Measurements from ENCODE around the gene PLD4.

The PLD4 gene

GRCh38 chr14:104972301-104973134 is 47.8 kb downstream of the PLD4 start:
- no peaks in the 10 kb centered on the region for H3K27me3 ChIP-seq (replicated peaks; ENCODE audit: control insufficient read depth, insufficient read depth, low read length)
- no peaks in the 10 kb centered on the region for H3K9me3 ChIP-seq (ENCODE audit: control insufficient read depth, low read length)
- H3K4me3 ChIP-seq (ENCODE audit: low read length), result peak overlapping the region; percentile 63
- H3K36me3 ChIP-seq (ENCODE audit: control insufficient read depth, insufficient read depth, low read length, severe bottlenecking), result no peaks in the 10 kb centered on the region
- peak overlapping the region; percentile 90 for H3K9ac ChIP-seq (ENCODE audit: low read length)
- H3K4me1 ChIP-seq (ENCODE audit: control insufficient read depth, insufficient read depth, low read length), result peaks cover 61% of the 10 kb centered on the region
- DNase-seq (ENCODE audit: low read depth), result no peak

- peaks cover 60% of the 10 kb centered on the region for H3K4me1 ChIP-seq (ENCODE audit: control insufficient read depth, insufficient read depth, low read length)
- peak overlapping the region; percentile 63 for H3K4me3 ChIP-seq (ENCODE audit: low read length)
- DNase-seq (ENCODE audit: low read depth), result peak; percentile 96
- no peaks in the 10 kb centered on the region for H3K27me3 ChIP-seq (replicated peaks; ENCODE audit: control insufficient read depth, insufficient read depth, low read length)
- H3K9ac ChIP-seq (ENCODE audit: low read length), result peak overlapping the region; percentile 90
- H3K9me3 ChIP-seq (ENCODE audit: control insufficient read depth, low read length), result no peaks in the 10 kb centered on the region
- no peaks in the 10 kb centered on the region for H3K36me3 ChIP-seq (ENCODE audit: control insufficient read depth, insufficient read depth, low read length, severe bottlenecking)
These were observed 48.4 kb downstream of the PLD4 start for GRCh38 chr14:104973135-104973384.

DNA sequence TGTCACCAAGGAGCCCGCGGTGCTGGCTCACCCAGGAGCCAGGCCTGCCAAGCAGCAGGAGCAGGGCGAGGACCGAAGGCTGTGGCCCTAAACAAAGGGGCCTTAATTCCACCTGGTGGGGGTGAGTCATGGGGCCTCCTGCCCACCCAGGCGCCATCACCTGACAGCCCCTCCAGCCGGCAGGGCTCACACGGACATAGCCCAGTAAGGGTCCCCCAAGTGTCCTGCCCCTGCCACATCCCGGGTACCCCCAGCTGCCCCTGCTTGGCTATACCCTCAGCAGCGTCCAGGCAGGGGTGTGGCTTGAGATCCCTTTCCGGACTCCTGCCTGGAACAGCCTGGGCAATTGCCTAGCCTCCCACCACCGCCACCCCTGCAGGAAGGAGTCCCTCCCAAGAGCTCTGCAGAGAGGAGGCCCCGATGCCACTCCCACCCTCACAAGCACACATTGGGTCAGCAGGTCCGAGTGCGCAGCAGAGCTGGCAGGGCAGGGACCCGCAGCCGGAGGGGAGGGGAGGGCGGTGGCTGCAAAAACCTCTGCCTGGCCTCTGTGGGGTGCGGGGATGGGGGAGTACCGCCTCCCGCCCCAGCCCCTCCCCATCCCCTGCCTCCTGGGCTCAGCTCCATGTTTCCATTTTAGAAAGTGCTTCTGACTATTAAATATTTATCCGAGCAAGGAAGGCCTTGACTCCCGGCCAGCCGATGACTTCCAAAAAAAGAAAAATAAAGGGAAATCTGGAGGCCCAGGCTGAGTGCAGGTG is 48.9 kb downstream of the PLD4 start:
- Histone ChIP-seq H3K4me3 (ENCODE audit: low read length) (peak overlapping the region; percentile 44), H3K9me3 (ENCODE audit: control insufficient read depth, low read length) (no peaks in the 10 kb centered on the region), H3K4me1 (ENCODE audit: control insufficient read depth, insufficient read depth, low read length) (peaks cover 55% of the 10 kb centered on the region), H3K36me3 (ENCODE audit: control insufficient read depth, insufficient read depth, low read length, severe bottlenecking) (no peaks in the 10 kb centered on the region), H3K27me3 (replicated peaks; ENCODE audit: control insufficient read depth, insufficient read depth, low read length) (no peaks in the 10 kb centered on the region), H3K9ac (ENCODE audit: low read length) (peak overlapping the region; percentile 81)
- DNase-seq (ENCODE audit: low read depth), result no peak

DNA sequence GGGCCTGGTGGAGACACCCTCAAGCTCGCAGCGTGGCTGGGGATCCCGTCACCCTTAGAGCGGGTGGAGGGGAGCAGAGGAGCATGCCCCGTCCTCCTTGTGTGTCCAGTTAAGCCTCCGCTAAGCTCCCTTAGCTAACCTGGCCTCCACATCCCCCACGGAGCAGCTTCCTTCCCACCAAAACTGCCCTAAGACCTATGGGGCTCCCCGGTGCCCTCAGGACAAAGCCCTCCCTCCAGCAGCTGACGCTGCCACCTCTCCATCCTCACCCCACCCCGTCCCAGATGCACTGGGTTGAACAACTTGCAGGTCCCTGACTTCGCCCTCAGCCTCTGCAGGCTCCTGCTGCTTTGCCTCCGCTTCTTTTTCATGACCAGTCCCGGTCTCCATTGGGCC is 49.5 kb downstream of the PLD4 start:
- no peak for DNase-seq (ENCODE audit: low read depth)
- no peak overlapping the region for H3K4me3 ChIP-seq (ENCODE audit: low read length)
- H3K4me1 ChIP-seq (ENCODE audit: control insufficient read depth, insufficient read depth, low read length), result peaks cover 50% of the 10 kb centered on the region
- H3K27me3 ChIP-seq (replicated peaks; ENCODE audit: control insufficient read depth, insufficient read depth, low read length), result peaks cover 4% of the 10 kb centered on the region
- no peaks in the 10 kb centered on the region for H3K9me3 ChIP-seq (ENCODE audit: control insufficient read depth, low read length)
- H3K9ac ChIP-seq (ENCODE audit: low read length), result peak overlapping the region; percentile 81
- no peaks in the 10 kb centered on the region for H3K36me3 ChIP-seq (ENCODE audit: control insufficient read depth, insufficient read depth, low read length, severe bottlenecking)

DNA sequence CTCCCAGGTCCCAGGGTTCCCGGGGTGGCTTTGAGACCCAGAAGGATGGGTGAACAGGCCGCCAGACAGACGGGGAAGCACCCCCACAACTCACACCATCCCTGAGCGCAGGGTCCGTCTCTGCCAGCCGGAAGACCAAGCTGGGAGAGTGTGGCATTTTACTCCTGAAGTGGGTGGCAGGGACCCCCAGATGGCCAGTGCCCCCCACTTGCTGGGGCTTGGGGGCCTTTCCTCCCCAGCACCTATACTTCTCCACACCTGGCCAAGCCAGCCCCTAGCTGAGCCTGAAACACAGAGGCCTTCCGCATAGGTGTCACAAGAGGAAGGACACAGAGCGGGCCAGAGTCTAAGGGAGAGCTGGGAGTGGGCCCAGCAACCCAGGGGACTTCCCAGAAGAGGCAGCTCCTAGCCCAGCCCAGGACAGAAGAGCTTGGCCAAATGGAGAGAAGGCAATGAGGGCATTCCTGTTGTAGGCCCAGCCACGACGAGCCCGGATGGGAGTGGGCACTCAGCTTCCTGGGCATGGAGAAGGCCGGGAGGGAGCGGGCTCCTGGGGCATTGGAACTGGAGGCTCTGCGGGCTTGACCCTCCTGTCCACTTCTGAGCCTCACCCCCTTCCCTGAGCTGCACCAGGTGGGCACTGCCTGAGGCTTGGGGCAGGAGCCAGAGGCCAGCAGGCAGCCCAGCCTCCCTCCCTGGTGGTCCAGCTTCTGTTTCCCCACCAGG is 50.1 kb downstream of the PLD4 start:
- H3K9me3 ChIP-seq (ENCODE audit: control insufficient read depth, low read length), result no peaks in the 10 kb centered on the region
- peaks cover 4% of the 10 kb centered on the region for H3K27me3 ChIP-seq (replicated peaks; ENCODE audit: control insufficient read depth, insufficient read depth, low read length)
- DNase-seq (ENCODE audit: low read depth), result no peak
- H3K4me1 ChIP-seq (ENCODE audit: control insufficient read depth, insufficient read depth, low read length), result peaks cover 50% of the 10 kb centered on the region
- H3K4me3 ChIP-seq (ENCODE audit: low read length), result no peak overlapping the region
- H3K36me3 ChIP-seq (ENCODE audit: control insufficient read depth, insufficient read depth, low read length, severe bottlenecking), result no peaks in the 10 kb centered on the region
- H3K9ac ChIP-seq (ENCODE audit: low read length), result peak overlapping the region; percentile 81

- DNase-seq (ENCODE audit: low read depth), result no peak
- H3K27me3 ChIP-seq (replicated peaks; ENCODE audit: control insufficient read depth, insufficient read depth, low read length), result peaks cover 4% of the 10 kb centered on the region
- no peak overlapping the region for H3K9ac ChIP-seq (ENCODE audit: low read length)
- H3K4me1 ChIP-seq (ENCODE audit: control insufficient read depth, insufficient read depth, low read length), result peaks cover 49% of the 10 kb centered on the region
- H3K4me3 ChIP-seq (ENCODE audit: low read length), result no peak overlapping the region
- H3K36me3 ChIP-seq (ENCODE audit: control insufficient read depth, insufficient read depth, low read length, severe bottlenecking), result no peaks in the 10 kb centered on the region
- no peaks in the 10 kb centered on the region for H3K9me3 ChIP-seq (ENCODE audit: control insufficient read depth, low read length)
These were observed 51.0 kb downstream of the PLD4 start for GRCh38 chr14:104975481-104976197.

- H3K9me3 ChIP-seq (ENCODE audit: control insufficient read depth, low read length), result no peaks in the 10 kb centered on the region
These were observed 51.7 kb downstream of the PLD4 start for GRCh38 chr14:104976198-104977007.

DNA sequence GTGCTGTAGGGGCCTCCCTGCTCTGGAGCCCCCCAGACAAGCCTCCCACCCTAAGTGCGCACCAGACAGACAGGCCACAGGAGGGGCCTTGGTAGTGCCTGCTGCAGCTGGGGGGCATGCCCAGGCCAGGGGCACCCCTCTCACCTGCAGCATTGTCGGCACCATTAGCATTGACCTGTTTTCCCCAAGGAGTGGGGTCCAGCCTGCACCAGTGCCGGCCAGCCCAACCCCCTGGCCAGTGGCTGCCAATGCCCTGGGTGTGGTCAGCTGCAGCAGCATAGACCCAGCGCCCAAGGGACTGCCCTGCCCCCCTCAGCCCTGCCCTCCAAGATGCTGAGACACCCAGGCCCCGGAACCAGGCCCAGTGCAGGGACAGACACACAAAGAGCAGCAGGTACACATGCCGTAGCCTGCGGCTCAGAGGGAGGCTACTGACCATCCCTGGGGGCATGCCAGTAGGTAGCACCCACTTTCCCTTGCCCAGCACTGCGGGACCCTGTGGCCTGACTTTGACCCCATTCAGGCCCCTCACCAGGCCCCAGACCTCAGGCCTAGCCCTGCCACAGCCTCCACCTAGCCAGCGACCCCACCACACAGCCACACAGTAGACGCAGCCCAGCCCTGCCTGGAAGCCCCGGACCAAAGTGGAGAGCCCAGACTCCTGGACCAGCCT is 52.5 kb downstream of the PLD4 start:
- H3K4me1 ChIP-seq (ENCODE audit: control insufficient read depth, insufficient read depth, low read length), result peaks cover 40% of the 10 kb centered on the region
- no peak for DNase-seq (ENCODE audit: low read depth)
- no peaks in the 10 kb centered on the region for H3K9me3 ChIP-seq (ENCODE audit: control insufficient read depth, low read length)
- H3K4me3 ChIP-seq (ENCODE audit: low read length), result peak overlapping the region; percentile 78
- H3K36me3 ChIP-seq (ENCODE audit: control insufficient read depth, insufficient read depth, low read length, severe bottlenecking), result no peaks in the 10 kb centered on the region
- peaks cover 4% of the 10 kb centered on the region for H3K27me3 ChIP-seq (replicated peaks; ENCODE audit: control insufficient read depth, insufficient read depth, low read length)
- peak overlapping the region; percentile 68 for H3K9ac ChIP-seq (ENCODE audit: low read length)

More at GRCh38 chr14:104976198-104977007, 51.7 kb downstream of the PLD4 start:
- no peaks in the 10 kb centered on the region for H3K36me3 ChIP-seq (ENCODE audit: control insufficient read depth, insufficient read depth, low read length, severe bottlenecking)
- H3K4me3 ChIP-seq (ENCODE audit: low read length), result no peak overlapping the region
- H3K9ac ChIP-seq (ENCODE audit: low read length), result peak overlapping the region; percentile 39
- peaks cover 4% of the 10 kb centered on the region for H3K27me3 ChIP-seq (replicated peaks; ENCODE audit: control insufficient read depth, insufficient read depth, low read length)
- peak; percentile 88 for DNase-seq (ENCODE audit: low read depth)
- H3K4me1 ChIP-seq (ENCODE audit: control insufficient read depth, insufficient read depth, low read length), result peaks cover 42% of the 10 kb centered on the region

- H3K9ac ChIP-seq (ENCODE audit: low read length), result peak within 1 kb of the TSS; percentile 68
- H3K9me3 ChIP-seq (ENCODE audit: control insufficient read depth, low read length), result no peaks in the 10 kb centered on the region
- H3K27me3 ChIP-seq (replicated peaks; ENCODE audit: control insufficient read depth, insufficient read depth, low read length), result peaks cover 4% of the 10 kb centered on the region
- peak within 1 kb of the TSS; percentile 78 for H3K4me3 ChIP-seq (ENCODE audit: low read length)
- peaks cover 31% of the 10 kb centered on the region for H3K4me1 ChIP-seq (ENCODE audit: control insufficient read depth, insufficient read depth, low read length)
- DNase-seq (ENCODE audit: low read depth), result peak; percentile 88
- H3K36me3 ChIP-seq (ENCODE audit: control insufficient read depth, insufficient read depth, low read length, severe bottlenecking), result no peaks in the 10 kb centered on the region
These were observed 53.3 kb downstream of the PLD4 start, which contains the start of gene AHNAK2 for GRCh38 chr14:104977681-104978653. AHNAK2 (minus strand) TSS chr14:104978374; CDS start chr14:104978237, 137 bp downstream.
